Adipocyte (in vitro differentiated cells): ENCODE measurements around the gene DMRT2.

Experiments
- DNase-seq: peaks from one replicate; pipeline ENCODE4 v3.0.0-alpha.2; 2015; ENCODE audit warnings: low read depth
- H3K27me3 ChIP-seq: replicated peaks from 2 replicates; pipeline ENCODE4 v1.7.0; 2013; ENCODE audit warnings: mild to moderate bottlenecking, low read length, moderate library complexity; ENCODE audit not compliant: control insufficient read depth, insufficient read depth
- H3K36me3 ChIP-seq: 2 replicates; pipeline ENCODE4 v1.7.0; 2013; ENCODE audit warnings: low read length, mild to moderate bottlenecking, moderate library complexity; ENCODE audit not compliant: control insufficient read depth, insufficient read depth, severe bottlenecking
- H3K4me1 ChIP-seq: 2 replicates; pipeline ENCODE4 v1.7.0; 2013; ENCODE audit warnings: mild to moderate bottlenecking, low read length, moderate library complexity; ENCODE audit not compliant: control insufficient read depth, insufficient read depth
- H3K4me3 ChIP-seq: 2 replicates; pipeline ENCODE4 v1.7.0; 2013; ENCODE audit warnings: mild to moderate bottlenecking, low read length, moderate library complexity
- H3K9ac ChIP-seq: 2 replicates; pipeline ENCODE4 v1.7.0; 2013; ENCODE audit warnings: mild to moderate bottlenecking, low read length, moderate library complexity
- H3K9me3 ChIP-seq: 2 replicates; pipeline ENCODE4 v1.7.0; 2013; ENCODE audit warnings: mild to moderate bottlenecking, low read length, moderate library complexity; ENCODE audit not compliant: control insufficient read depth

DMRT2 gene

GRCh38 chr9:1050125-1050895, at the start of gene DMRT2:
DMRT2 (plus strand) TSS chr9:1050357; CDS start chr9:1051614, 1,257 bp downstream.
- H3K36me3 ChIP-seq, result no peaks in the 10 kb centered on the region
- H3K9ac ChIP-seq, result peak within 1 kb of the TSS; percentile 72
- H3K27me3 ChIP-seq, result no peaks in the 10 kb centered on the region
- no peaks in the 10 kb centered on the region for H3K9me3 ChIP-seq
- peaks cover 41% of the 10 kb centered on the region for H3K4me1 ChIP-seq
- H3K4me3 ChIP-seq, result peak within 1 kb of the TSS; percentile 72
- peak; percentile 3 for DNase-seq

- H3K27me3 ChIP-seq, result no peaks in the 10 kb centered on the region
- no peaks in the 10 kb centered on the region for H3K9me3 ChIP-seq
- no peaks in the 10 kb centered on the region for H3K36me3 ChIP-seq
- H3K4me1 ChIP-seq, result peaks cover 18% of the 10 kb centered on the region
- peak; percentile 27 for DNase-seq
- no peak overlapping the region for H3K9ac ChIP-seq
- H3K4me3 ChIP-seq, result no peak overlapping the region
Measured at GRCh38 chr9:1001838-1002237, 48.3 kb upstream of the DMRT2 start.

- H3K4me1 ChIP-seq, result peaks cover 26% of the 10 kb centered on the region
- no peaks in the 10 kb centered on the region for H3K36me3 ChIP-seq
- H3K4me3 ChIP-seq, result no peak overlapping the region
- no peaks in the 10 kb centered on the region for H3K9me3 ChIP-seq
- no peaks in the 10 kb centered on the region for H3K27me3 ChIP-seq
- DNase-seq, result no peak
- H3K9ac ChIP-seq, result no peak overlapping the region
Measured at GRCh38 chr9:1002678-1003077, 47.5 kb upstream of the DMRT2 start.

- Histone ChIP-seq H3K36me3 (no peaks in the 10 kb centered on the region), H3K4me1 (peaks cover 43% of the 10 kb centered on the region), H3K4me3 (no peak overlapping the region), H3K9ac (no peak overlapping the region), H3K9me3 (no peaks in the 10 kb centered on the region), H3K27me3 (no peaks in the 10 kb centered on the region)
- DNase-seq, result peak; percentile 65
Measured at GRCh38 chr9:1005043-1005667, 45.0 kb upstream of the DMRT2 start.

- peak; percentile 17 for DNase-seq
Measured at GRCh38 chr9:1007312-1007711, 42.8 kb upstream of the DMRT2 start.

GRCh38 chr9:1008216-1008615, 41.9 kb upstream of the DMRT2 start:
- Histone ChIP-seq H3K4me1 (peaks cover 31% of the 10 kb centered on the region), H3K9ac (no peak overlapping the region), H3K9me3 (no peaks in the 10 kb centered on the region), H3K4me3 (no peak overlapping the region), H3K27me3 (no peaks in the 10 kb centered on the region), H3K36me3 (no peaks in the 10 kb centered on the region)
- DNase-seq, result peak; percentile 57

More at GRCh38 chr9:1007312-1007711, 42.8 kb upstream of the DMRT2 start:
- Histone ChIP-seq H3K4me3 (no peak overlapping the region), H3K36me3 (no peaks in the 10 kb centered on the region), H3K9ac (peak overlapping the region; percentile 20), H3K4me1 (peaks cover 35% of the 10 kb centered on the region), H3K9me3 (no peaks in the 10 kb centered on the region), H3K27me3 (no peaks in the 10 kb centered on the region)

- Histone ChIP-seq H3K4me1 (peaks cover 31% of the 10 kb centered on the region), H3K36me3 (no peaks in the 10 kb centered on the region), H3K4me3 (no peak overlapping the region), H3K9ac (peak overlapping the region; percentile 54), H3K9me3 (no peaks in the 10 kb centered on the region), H3K27me3 (no peaks in the 10 kb centered on the region)
- DNase-seq, result peak; percentile 90
Measured at GRCh38 chr9:1009101-1009707, 41.0 kb upstream of the DMRT2 start.

- no peak for DNase-seq
- Histone ChIP-seq H3K4me1 (peaks cover 22% of the 10 kb centered on the region), H3K9me3 (no peaks in the 10 kb centered on the region), H3K9ac (no peak overlapping the region), H3K27me3 (no peaks in the 10 kb centered on the region), H3K36me3 (no peaks in the 10 kb centered on the region), H3K4me3 (no peak overlapping the region)
Measured at GRCh38 chr9:1013021-1013420, 37.1 kb upstream of the DMRT2 start.

GRCh38 chr9:1014225-1014624, 35.9 kb upstream of the DMRT2 start:
- Histone ChIP-seq H3K27me3 (no peaks in the 10 kb centered on the region), H3K4me3 (no peak overlapping the region), H3K36me3 (no peaks in the 10 kb centered on the region), H3K9me3 (no peaks in the 10 kb centered on the region), H3K9ac (no peak overlapping the region), H3K4me1 (peaks cover 14% of the 10 kb centered on the region)
- no peak for DNase-seq

GRCh38 chr9:1014640-1015039, 35.5 kb upstream of the DMRT2 start:
- no peaks in the 10 kb centered on the region for H3K27me3 ChIP-seq
- no peaks in the 10 kb centered on the region for H3K36me3 ChIP-seq
- no peak overlapping the region for H3K4me3 ChIP-seq
- H3K9me3 ChIP-seq, result no peaks in the 10 kb centered on the region
- H3K9ac ChIP-seq, result no peak overlapping the region
- peaks cover 12% of the 10 kb centered on the region for H3K4me1 ChIP-seq
- no peak for DNase-seq

GRCh38 chr9:1018121-1018520, 32.0 kb upstream of the DMRT2 start:
- Histone ChIP-seq H3K4me3 (no peak overlapping the region), H3K9ac (no peak overlapping the region), H3K27me3 (no peaks in the 10 kb centered on the region), H3K36me3 (no peaks in the 10 kb centered on the region), H3K9me3 (peaks cover 9% of the 10 kb centered on the region), H3K4me1 (peaks cover 12% of the 10 kb centered on the region)
- peak; percentile 14 for DNase-seq
